GM19468 (cell line): ENCODE data around the gene IGFBP7.

Experiments used
- ATAC-seq: cut with Tn5 transposase; IDR thresholded peaks from one replicate; pipeline ENCODE4 v1.9.1; 2021; ENCODE audit warnings: mild to moderate bottlenecking, moderate library complexity, moderate number of reproducible peaks; ENCODE audit not compliant: unreplicated experiment; ENCODE audit errors: extremely low read depth

IGFBP7 gene

DNA sequence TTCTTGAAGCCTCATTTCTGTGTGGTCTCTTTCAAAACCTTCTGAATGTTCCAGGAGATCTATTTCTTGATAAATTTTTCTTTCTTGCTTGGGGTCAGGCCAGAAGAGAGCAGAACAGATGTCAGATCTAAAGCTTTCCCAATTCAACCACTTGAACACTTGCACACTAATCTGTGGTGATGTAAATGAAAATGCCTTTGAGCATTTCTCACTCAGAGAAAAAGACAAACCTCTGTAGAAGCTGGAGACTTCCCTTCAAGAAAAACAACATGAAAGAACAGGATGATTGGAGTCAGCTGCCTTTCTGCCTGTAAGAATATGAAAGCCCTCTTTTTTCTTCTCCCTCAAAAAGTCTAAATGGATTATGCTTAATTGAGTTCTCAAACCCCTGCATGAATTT lies 11.2 kb downstream of the IGFBP7 start:
- ATAC-seq, result no peak

DNA sequence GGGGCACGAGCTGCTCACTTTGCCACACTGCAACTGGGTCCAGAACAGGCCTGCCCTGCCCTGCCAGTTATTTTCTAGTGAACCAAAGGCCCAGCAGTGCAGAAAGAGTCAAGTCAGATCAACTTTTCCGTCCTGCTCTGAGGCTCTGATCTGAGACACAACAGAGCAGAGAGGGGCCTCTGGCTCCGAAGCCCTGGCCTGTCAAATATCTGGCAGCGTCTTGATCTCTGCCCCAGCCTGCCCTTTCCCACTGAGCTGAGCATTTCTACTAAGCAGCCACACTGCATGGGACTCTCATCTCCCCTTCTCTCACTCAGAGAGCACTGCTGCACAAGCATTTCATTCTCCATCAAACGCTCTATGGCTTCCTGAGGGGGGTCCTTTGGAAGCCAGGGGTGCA lies 11.8 kb downstream of the IGFBP7 start:
- no peak for ATAC-seq

DNA sequence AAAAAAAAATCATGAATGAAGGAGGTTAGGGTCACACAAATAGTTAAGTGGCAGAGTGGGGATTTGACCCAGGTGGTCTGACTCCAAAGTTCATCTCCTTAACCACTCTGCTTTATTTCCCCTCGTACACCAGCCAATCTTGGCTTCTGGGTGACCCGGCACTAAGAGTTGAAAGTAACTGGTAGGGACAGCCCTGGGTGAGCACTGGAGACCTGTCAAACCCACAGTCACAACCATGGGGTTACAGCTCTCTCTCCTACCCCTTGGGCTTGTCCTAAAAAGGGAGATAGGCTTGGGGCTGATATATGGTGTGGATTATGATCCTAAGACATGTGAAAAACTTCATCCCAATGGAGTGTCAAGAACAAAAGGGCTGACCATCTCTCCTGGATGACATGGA lies 12.5 kb downstream of the IGFBP7 start:
- ATAC-seq, result no peak

DNA sequence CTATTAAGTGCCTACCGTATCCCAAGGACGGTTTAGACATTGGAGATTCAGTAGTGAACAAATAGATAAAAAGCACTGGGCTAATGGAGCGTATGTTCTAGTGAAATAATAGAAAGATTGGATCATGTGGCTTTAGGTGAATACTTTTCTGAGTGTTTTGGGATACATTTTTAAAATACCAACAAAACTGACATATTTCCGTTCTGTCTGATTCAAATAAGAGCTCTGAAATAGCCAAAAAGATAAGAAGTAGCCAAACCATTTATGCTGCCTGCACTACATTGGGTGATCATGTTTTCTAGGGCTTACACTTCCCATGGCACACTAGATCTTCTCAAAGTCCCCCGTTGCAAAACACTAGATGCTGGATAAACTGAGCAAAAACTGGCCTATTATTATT lies 14.2 kb downstream of the IGFBP7 start:
- ATAC-seq, result no peak

DNA sequence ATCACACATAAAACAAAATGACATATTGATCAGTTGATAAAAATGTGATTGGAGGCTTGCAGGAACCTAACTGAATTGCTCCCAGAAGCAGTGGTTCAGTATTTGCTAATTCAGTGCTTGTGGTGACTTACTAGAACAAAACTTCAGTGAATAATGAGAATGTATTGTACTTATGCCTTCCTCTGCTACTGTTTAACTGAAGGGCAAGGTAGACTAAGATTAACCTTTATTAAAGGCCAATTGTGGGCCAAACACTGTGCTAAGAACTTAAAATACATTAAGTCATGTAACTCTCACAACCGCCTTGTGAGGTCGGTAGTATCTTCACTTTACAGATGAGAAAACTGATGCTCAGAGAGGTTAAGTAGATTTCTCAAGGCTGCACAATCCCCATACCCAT lies 14.9 kb downstream of the IGFBP7 start:
- no peak for ATAC-seq

DNA sequence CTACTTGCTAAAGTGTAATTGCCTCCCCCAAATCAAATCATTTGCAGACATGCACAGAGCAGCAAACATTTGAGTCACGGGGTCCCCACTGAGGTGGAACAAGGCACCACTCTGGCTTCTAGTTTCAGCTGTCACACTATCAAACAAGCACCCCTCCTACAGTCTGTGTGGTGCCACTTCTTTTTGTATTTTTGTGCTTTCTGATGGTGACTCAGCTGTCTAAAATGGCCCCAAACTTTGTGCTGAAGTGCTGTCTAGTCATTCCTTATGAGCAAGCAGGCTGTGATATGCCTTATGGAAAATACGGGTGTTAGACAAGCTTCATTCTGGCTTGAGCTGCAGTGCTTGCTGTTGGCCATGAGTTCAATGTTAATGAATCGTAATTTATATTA lies 15.4 kb downstream of the IGFBP7 start:
- ATAC-seq, result no peak

DNA sequence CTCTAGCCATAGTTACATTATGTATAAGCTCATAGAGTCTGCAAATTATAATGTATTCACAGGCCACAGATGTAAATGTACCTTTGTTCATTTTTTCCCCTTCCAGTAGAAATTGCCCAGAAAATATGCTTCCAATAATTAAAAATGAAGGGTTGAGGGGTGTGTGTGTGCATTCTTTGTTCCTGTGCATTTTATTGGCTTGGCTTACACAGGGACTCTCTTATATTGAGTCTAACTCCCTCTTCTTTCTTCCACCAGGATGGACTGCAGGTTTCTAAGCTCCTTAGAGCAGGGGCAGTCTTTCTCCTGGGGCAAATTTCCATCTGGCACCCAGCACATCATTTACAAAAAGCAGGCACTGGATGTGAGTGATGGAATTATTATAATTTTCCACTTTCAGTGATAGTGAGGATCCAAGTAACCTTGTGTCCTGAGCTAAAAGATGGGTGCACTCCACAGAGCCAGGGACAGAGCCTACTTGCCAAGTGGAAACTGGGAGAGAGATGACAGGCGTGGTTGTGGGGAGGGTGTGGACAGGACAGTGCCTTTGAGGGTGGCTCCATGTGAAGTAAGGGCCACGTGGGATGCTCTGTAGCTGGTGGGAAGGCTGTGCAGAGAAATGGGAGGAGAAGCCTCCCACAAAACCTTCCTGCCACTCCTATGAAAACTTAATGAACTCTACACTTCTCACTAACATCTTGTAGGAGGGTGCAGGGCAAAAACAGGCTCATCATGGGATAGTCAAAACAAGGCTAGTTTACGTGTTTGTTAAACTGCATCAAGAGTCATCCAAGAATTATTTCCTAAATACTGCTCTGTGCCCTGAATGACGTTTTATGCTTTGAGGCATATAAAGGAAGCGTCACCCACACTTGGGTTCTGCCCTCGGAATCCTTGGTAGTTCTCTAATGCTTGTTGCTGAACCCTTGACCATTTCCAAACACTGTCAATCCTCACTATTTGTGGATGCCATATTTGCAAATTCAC lies 16.0 kb downstream of the IGFBP7 start:
- ATAC-seq, result no peak

DNA sequence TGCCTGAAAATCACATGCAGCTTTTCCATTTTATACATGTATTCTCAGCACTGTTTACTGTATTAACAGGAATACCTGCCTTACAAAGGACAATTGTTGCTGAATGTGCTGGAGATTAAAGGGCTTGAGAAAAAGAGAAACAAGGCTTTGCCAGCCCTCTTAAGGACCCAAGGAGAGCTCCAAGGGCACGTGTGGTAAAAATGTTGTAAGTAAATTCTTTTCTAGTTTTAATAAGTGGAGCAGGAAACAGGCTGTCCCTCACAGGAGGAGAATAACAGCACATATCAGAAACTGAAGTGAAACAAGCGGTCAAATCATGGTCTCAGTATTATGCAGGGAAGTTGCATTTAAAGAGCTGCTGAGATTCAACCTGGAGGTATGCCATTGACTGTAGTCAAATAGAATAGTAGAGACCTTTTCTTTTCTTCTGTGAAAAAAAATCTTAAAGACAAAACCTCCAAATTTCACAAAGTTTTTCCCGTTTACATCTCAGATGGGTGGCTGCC lies 18.5 kb downstream of the IGFBP7 start:
- ATAC-seq, result no peak

DNA sequence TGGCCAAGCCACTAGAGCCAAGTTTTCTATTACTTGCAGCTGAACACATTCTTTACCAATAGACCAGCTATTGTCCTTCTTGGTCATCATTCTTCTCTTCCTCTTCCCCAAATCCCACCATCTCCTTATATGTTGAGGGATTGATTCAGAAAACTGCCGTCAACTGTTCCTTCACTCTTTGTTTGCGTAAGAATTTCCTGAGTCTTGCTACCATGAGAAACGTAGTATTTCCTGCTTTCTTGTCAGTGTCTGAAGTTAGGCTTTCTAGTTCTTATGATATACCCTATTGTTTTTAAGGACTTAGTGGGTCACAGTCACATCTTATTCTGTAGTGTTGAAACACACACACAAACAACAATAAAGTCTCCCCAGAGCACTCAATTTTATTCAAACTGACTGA lies 20.1 kb downstream of the IGFBP7 start:
- no peak for ATAC-seq

DNA sequence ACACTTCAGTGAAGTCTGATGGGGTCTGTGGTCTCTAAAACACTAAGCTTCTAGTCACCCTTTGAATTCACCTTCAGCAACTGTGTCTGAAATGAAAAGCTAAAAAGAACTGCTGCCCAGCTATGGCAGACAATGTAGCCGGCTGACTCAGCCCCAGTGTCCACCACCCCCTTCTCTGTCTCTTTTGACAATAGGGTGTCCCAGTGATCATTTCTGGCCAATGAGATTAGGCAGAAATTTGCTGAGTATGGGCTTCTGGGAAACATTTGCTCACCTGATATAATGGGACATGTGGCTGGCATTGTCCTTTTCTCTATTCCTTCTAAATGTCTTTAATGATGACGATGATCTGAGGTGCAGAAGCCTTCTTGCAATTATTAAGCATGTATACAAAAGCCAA lies 20.6 kb downstream of the IGFBP7 start:
- no peak for ATAC-seq

DNA sequence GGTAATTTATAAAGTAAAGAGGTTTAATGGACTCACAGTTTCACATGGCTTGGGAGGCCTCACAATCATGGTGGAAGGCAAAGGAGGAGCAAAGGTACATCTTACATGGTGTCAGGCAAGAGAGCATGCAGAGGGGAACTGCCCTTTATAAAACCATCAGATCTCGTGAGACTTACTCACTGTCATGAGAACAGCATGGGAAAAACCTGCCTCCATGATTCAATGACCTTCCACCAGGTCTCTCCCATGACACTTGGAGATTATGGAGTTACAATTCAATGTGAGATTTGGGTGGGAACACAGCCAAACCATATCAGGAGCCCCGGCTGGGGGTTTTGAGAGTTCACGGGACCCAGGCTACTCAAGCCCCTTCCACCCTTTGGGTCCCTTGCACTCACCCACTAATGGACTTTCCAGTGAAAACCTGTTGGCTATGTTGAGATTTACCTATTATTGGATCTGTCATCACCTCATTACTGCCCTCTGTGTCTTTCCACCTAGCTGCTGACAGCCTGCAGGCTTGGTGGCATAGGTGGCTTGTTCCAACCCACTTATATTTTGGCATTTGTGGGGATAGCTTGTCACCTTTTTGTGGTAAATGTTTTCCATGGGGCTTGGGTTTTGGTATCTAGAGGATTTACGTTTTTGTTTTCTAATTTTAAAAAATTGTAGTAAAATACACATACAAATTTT lies 24.0 kb downstream of the IGFBP7 start:
- ATAC-seq, result no peak

DNA sequence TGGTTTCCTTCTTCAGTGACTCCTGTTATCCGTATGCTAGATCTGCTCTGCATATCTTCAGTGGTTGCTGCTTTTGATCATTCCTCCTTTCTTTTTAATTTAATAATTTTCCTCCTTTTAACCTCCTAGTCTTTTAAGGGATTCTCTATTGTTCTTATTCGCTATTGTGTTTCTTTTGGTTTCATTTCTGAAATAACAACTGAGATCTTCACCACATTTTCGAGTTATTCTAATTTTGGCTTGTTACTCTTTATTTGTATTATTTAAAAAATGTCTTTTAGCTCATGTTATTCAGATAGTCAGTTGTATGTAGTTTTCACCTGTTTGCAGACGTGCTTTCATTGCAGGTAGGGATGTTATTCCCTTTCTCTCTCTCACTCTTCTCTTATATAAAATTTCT lies 24.9 kb downstream of the IGFBP7 start:
- no peak for ATAC-seq

DNA sequence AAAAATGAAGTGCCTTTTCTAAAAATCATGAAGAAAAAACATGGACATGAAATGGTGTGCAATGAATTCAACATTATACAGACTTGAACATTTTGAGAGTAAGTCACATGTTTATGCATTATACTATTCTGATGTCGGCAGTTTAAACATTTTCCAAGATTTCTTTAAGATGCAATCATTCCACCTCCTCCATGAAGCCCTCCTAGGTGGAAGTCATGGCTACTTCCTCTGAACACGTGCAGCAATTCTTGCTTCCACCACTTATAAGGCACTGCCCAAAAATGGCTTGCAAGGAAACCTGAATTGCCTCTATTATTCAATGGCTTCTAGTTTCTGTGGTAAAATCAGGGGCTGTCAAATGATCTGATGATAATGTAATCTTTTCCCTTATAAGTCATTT lies 25.8 kb downstream of the IGFBP7 start:
- no peak for ATAC-seq

DNA sequence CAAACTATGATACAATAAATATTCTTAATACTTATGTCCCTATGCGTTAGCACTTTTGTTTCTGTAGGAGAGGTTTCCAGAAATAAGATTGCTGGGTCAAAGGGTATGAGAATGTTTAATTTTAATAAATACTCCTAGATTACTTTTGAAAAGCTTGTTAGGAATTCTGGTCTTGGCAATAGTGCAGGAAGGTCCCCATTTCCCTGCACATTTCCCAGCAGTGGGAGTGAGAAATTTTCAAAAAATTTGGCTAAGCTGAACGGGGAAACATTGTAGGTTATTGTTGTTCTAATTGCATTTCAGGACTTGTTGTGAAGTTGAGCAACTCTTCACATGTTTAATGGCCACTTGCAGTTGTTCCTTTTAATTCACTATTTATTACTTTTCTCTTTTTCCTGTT lies 27.1 kb downstream of the IGFBP7 start:
- no peak for ATAC-seq

DNA sequence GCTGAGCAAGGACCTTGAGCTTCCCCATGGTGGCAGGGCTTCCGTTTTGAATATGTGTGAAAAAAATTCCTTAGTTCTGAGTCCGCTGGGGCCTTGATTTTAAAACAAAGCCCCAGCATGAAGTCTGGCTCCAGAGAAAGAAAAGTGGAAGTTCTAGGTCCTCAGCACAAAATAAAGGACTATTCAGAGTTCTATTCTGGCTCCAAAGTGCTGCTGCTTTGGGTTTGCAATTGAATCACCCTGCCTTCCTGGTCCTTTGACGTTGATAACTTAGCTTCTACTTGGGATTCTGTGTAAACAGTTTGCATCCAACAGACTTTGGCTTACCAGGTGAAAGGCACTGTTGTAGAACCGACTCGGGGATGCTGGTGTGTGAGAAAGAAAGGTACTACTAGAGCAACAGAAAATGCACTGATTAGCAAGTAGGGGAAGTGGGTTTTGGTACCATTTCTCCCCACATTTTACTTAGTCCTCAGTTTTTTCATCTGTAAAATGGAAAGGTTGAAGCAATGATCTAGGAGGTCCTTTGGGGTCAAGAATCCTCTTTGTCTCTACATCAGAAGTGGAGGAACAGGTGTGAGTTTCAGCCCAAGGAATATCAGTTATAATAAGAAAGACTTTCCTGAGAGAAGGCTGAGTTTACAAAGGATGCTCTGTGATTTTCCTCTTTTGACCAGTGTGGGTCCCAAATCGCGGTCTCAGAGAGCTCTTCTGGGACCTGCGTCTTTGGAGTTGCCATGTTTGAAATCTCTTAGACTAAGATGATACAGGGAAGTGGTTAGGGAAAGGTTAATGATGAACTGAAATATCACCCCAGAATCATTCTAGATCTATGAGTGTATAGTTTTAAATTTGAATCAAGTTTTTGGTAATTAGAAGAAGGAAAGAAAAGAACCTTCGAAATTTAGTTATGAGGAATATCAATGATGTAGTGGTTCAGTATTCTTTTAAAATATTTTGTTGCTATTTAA lies 28.2 kb downstream of the IGFBP7 start:
- no peak for ATAC-seq

DNA sequence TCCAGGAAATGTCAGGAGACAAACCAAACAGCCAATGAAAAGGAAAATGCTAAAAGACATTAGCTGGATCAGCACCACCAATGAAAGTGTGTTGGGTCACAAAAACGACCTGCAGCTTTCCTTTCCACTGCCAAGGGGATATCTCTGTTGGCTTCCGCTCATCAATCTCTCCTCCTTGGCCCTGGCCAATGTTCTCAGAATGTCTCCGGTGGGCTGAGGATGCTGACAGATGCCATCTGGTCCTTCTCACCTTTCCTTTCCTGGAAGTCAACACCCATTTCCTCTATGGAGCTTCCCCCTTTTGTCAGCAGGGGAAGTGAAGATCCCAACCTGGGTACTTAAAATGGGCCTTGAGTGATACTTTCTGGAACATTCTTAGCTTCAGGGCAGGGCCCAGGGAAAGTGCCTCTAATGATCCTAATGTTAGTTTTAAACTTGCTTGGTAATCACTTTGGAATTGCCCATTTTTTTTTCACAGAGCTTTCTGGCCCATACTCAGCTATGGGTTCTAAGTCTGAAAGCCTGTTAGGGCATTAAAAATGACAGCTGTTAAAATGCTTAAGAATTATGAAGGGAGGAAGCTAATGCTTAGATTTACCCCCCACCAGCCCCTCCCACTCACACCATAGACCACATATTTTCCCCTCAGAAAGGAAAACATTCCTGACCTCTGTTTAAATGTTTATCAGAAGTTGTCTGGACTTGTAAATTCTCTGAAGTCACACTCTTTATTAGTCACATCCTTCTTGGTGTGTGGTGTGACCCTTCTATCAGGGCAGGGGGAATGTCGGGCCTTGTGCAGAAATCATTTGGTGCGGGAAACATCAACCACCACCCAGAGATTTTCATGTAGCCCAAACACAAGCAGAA lies 29.2 kb downstream of the IGFBP7 start:
- ATAC-seq, result no peak

DNA sequence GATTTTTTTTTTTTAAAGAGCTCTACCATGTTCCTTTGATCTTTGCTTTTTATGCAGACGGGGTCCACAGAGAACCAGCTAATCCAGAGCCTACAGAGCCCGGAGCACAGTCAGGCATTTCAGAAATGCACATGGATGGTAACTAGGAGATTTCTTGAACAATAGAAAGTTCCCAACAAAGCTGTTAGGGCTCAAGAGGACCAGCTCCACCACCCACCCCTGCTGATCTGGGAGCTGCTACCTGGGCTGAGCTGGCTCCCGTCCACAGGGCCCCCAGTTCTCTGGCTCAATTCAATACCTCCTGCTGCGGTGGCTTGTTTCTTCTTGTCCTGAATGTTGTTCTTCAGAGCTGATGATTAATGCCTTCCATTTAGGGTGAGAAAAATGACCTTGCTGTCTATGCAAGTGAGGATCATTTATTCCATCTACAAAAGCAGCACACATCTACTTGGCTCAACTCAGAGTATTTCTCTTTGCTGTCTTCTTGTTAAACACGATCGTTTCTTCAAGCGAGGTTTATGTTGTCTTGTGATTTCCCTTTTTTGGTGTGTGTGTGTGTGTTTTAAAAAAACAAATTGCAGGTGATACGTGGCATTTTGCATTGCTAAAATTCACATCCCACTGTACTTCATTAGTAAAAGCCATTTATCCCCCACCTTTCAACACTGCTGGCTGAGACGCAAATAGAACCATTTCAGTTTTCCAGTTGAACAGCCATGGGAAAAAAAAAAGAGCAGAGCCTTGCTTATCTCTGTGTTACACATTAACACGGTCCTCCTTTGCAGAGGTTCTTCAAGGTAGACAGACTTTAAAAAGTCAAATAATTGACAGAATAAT lies 31.3 kb downstream of the IGFBP7 start:
- no peak for ATAC-seq

DNA sequence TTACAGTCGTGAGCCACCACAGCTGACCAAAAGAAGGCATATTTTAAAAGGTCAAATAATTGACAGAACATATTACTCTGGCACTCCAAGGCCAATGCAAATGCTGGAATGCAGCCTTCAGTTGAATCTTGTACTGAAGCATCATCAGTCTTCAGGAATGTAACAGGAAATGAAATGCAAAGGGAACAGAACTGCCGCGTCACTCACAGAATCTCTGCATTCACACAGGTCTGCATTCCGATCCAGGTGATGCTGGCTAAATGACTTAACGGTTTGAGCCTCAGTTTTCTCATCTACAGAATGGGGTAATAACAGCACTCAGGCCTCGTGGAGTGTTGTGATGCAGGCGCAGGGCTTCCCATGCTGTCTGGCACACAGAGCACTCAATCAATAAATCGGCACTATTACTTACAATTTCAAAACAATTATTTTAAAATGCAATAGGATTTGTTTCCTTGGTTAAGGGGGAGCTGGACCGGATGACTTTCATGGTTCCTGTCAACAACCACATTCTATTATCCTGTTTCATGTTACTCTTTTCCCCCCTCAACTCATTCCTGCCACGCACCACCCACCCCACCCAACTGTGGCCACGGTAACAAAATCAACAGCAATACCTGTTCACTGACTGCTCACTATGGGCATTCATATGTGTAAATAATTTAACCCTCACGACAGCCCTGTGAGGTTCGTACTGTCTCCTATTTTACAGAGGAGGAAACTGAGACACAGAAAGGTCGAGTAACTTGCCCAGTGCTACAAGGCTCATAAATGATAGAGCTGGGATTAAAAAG lies 32.4 kb downstream of the IGFBP7 start:
- ATAC-seq, result no peak
